ENCODE results near the gene RPGRIP1.
"Not testable (repeated sequence)": the region's sequence is repeated elsewhere in the genome, so short reads cannot be mapped to it uniquely, and the experiment has no call there.

The RPGRIP1 gene

DNA sequence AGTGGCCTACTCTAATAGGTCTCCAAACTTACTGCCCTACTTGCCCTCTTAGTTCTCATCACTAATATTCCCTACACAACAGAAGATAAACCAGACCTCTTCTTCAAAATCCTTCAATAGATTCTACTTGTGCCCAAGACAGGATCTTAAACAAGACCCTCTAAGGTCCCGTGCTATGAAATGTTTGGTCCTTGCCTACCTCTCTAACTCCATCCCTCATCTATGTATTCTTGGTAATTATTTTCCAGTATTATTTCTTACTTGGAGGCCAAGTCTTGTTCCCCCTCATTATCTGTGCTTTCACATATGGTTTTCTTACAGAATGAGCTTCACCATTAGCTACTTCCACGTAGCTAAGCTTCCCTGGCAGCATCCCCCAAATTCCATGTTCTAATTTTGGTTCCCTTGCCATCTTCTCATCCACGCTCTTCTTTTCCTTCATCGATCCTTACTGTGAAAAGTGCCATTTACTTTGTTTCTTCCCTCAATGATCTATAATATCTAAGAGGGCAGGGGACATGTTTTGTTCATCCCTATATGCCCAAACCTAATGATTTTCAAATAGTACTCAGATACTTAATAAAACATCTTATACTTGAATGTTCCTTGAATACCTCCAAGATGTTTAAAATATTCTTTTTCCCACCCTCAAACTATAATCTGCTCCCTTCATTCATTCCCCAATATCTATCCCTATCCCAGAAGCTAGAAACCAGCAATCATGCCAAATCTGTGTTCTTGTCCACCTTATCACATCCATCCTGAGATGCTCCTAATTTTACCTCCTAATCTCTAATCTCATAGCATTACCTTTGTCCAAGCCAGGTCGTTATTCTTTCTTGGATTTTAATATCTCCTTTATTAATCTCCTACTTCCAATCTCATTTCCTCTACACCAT, 20.7 kb upstream of the RPGRIP1 start:
- DNase-seq: no peak

DNA sequence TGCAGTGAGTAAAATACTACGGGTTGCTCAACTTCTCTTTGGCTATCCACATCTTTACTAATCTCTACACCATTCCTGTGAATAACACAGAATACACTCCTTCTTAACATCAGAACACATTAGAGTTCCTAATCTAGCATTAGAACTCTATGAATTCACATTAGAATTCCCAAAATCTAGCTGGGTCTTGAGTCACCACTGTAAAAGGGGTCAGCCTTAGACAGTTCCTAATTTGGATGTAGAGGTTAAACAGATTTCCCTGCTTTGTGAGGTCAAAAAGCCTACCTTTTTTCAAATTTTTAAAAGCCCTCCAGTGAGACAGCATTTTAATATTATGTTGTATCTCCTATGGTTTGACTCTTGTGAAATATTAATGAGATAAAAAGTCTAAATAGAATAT, 18.1 kb upstream of the RPGRIP1 start:
- DNase-seq: no peak

DNA sequence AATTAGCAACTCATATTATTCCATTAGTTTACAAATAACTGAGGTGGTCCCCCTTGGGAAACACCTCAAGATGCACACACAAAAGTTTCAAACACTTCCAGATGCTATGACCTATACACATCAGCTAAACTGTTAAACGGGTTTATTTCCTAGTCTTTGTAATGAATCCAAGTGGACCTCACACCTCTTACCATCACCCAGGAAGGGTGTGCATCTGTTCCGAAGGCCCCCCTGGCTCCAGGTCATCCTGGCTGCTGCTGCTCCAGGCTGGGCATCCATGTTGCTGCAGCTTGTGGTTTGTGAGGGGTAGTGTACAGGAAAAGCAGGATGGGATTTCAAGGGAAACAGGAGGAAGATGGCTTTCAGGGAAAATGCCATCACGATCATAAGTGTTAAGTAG, 17.5 kb upstream of the RPGRIP1 start:
- DNase-seq: no peak

DNA sequence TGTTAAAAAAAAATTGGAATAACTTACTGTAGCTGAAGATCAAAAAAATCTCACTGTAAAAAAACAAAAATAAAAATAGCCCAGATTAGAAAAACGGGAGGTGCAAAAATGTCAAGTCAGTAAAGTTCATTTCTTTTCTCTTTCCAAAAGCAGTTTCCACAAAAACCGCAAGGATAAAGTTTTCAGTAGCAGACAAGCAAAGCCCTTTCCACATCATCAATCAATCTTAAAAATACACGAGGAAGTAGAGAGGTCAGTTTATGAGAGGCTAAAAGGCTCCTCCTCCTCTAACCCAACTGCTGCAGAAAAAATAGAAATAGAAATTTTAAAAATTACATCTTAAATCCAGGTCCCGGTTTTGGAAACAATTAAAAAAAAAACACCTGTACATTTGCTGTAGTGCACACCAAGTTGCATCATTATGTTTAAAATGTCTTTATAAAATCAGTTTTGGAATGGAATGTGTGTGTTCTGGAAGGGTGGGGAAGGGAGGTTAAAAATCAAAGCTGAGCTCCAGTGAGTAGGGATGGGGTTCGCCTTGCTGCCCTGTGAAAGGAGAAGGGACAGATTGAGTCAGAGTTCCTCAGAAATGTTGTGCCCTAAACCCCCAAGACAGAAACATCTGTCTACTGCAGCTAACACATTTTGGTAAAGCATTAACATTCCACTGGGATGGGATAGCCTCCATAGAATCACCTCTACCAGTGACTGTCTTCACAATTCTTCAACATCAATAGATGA, 16.4 kb upstream of the RPGRIP1 start:
- DNase-seq: no peak

DNA sequence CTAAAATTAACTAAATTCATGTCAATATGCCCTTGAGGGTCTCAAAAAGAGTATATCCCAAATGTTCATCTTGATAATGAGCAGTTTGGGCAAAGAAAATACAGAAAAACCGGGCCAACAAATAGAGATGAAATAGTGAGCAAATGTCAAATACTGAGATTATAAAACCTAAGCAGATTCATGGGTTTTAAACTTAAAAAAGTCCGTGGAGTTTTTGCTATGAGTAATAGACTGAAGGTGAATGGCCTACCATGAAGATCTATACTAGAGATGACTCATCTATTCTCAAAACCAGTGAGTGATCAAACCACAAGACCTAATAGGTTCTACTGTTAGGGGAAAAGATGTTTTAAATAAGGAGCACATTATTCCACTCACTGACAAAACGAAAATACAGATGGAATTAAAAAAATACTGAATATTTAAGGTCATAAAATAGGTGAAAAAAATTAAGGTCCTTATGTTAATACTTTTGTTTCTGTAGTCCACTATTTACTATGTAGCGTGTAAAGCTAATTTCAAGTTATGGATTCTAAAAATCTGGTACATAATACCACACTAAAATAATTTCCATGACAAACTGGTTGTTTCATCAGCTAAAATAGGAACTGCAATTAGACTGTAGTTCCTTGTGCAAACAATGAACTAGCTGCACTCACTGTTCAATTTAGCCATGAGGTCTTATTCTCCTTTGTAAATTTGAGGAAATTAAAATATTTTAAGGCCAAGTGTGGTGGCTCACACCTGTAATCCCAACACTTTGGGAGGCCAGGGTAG, 15.7 kb upstream of the RPGRIP1 start:
- DNase-seq: no peak

DNA sequence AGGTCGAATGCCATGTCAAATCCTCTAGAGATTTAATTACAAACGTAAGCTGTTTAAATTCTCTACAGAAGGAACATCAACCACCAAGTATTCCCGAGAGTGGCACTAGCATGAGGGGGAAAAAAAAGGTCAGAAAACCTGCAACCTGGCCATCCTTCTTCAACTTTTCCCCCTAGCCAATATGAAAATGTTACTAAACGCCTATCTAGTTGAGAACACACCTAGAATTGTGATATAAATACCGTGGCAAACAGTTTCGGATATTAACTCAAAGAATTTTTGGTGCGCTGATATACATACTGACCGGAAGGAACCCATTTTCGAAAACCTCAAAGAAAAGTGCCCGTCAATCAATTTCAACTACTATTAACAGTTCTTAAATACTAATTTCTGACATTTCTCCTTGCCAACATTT, 12.4 kb upstream of the RPGRIP1 start:
- no peak for DNase-seq

DNA sequence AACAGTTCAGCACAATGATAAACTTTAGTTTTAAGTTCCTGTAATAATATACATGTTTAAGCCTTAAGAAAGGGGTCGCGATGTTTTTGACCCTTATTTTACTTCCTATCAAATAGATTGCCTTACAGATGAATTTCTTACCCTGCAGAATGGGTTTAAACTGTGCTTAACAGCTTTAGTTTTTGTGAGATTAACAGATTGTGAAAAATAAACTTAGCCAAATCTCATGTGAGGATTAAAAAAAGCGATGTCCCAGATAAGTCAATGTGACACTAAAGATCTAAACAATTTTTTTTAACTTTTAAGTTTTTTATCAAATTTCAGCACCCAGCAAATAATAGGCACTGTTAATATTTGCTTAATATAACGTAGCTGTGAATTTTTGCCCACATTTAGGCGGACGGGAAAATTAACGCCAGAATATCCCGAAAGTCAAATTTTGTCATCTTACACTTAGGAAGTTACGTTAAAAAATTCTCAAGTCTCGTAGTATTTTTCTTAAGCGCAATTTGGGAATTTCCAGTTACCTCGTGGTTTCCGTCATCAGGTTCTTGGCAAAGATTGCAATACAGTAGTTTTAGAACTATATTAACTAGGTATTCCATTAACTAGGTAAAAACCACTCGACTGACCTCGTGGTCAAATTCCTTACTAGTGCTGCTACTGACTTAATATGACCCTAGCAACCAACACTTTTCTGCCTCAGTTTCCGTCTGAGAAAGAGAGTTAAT, 11.8 kb upstream of the RPGRIP1 start:
- DNase-seq: no peak

DNA sequence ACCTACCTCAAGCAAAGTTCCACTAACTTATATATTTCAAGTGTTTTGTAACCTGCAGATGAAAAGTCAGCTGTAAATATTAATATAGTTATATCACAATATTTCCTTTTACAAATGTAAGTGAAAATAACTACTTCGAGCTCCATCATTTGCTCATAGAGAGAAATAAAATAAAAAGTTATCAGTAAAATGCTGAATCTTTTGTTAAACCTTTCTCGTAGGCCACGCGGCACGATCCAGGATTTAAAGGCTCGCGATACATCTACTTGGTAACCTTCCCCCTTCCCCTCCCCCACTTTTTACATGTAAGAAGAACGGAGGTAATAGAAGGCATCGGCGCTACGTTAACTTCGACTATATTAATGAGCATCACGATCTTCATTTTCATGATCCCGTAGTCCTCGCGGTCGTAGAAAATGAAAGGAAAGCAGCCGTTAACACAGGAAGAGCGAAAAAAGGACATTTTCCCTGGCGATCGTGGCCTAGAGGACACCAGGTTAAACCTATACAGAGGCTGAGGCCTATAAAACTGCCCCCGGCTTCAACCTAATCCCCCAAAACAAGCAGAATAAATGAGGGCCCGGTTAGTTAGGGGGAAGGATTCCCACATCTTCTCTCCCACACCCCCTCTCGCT, 11.1 kb upstream of the RPGRIP1 start:
- DNase-seq: no peak

DNA sequence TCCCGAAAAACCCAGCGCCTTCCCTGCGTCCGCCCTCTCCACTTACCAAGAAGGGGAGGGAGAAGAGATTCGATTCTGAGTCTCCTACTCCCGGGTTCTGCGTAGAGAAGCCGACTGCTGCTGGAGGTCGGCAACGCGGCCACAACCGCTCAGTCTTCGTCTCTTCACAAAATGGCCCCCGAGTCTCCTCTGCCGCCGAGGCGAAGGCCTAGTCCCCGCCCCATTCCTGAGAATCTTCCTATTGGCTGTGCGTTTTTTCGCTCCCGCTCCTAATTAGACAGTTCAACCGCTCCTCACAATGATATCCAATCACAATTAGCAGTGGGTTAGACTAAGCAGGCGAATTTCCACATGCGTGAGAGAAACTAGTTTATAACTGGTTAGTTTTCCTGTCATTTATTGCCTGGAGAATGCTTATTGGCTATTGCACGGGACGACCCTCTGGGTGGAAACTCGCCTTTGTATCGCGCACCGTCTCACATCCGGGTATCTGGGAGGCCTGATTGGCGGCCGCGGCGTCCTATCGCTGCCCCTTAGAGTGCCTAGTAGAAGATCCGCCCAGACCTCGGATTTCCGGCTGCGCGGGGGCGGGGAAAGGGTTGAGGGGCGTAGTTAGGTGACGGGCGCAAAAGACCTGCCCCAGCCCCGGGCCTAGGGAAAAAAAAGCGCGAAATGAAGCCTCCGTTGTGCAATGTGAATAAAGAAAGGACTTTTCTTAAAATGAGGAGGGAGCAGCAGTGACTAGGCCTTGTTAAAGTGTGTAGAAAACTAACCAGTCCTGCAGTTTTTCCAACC, 10.4 kb upstream of the RPGRIP1 start, which contains the start of gene HNRNPC:
TSS of gene HNRNPC (minus strand) at position 191 of the 795 bp plus-strand sequence. CDS start 35,249 bp downstream, outside the sequence.
- peak; percentile 97 for DNase-seq

DNA sequence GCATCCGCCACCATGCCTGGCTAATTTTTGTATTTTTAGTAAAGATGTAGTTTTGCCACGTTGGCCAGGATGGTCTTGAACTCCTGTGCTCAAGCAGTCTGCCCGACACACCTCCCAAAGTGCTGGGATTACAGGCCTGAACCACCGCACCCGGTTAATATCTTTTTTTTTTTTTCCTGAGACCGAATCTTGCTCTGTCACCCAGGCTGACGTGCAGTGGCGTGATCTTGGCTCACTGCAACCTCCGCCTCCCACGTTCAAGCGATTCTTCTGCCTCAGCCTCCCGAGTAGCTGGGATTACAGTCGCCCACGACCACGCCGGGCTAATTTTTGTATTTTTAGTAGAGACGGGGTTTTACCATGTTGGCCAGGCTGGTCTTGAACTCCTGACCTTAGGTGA, 7.2 kb upstream of the RPGRIP1 start:
- not testable (repeated sequence) for DNase-seq

DNA sequence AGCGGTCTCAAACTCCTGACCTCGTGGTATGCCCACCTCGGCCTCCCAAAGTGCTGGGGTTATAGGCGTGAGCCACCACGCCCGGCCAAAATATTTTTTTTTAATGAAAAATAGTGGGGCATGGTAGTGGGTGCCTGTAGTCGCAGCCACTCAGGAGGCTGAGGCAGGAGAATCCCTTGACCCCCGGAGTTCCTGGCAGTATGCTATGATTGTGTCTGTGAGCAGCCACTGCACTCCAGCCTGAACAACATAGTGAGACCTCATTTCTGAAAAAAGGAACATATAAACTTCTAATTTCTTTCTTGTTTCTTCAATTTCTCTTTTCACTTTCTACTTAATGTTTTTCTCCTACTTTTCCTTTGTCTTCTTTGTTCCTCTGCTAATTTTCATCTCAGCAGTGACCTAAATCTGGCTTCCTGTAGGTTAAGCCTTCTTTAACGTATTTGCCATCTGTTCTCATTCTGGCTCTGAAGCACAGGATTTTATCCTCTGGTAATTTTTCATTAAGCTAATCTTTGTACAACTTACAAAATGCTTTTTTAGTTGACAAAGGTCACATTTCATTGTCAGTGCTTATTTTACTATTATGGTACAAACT, 4.5 kb upstream of the RPGRIP1 start:
- no peak for DNase-seq

DNA sequence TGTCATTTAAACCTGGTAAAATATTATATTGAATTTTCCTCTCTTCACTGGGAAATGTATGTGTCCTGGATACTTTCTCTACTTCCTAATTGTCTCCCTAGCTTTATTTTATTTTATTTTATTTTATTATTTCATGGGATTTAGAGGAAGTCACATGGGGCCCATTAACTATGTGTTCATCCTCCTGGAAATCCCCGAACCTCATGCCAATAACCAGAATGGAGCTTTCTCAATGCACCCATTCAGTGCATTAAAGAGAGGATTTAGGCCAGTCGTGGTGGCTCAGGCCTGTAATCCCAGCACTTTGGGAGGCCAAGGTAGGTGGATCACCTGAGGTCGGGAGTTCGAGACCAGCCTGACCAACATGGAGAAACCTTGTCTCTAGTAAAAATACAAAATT, 1.3 kb upstream of the RPGRIP1 start:
- no peak for DNase-seq

DNA sequence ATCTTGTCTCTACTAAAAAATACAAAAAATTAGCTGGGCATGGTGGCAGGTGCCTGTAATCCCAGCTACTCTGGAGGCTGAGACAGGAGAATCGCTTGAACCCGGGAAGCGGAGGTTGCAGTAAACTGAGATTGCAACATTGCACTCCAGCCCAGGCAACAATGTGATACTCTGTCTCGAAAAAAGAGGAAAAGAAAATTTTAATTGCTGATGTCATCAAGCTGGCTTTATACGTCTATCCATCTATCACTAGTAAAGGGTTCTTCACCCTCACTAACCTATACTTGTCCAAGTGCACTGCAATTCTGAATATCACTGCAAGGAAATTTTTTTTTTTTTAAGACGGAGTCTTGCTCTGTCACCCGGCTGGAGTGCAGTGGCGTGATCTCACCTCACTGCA, 2.0 kb downstream of the RPGRIP1 start:
- not testable (repeated sequence) for DNase-seq

DNA sequence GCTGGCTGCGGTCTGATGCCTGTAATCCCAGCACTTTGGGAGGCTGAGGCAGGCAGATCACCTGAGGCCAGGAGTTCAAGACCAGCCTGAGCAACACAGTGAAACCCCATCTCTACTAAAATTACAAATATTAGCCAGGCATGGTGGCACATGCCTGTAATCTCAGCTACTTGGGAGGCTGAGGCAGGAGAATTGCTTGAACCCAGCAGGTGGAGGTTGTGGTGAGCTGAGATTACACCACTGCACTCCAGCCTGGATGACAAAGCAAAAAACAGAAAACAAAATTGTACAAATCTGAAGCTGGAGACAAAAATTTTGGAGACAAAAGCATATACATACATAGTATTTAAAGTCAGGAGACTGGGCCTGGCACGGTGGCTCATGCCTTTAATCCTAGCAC, 6.6 kb downstream of the RPGRIP1 start:
- DNase-seq: not testable (repeated sequence)

DNA sequence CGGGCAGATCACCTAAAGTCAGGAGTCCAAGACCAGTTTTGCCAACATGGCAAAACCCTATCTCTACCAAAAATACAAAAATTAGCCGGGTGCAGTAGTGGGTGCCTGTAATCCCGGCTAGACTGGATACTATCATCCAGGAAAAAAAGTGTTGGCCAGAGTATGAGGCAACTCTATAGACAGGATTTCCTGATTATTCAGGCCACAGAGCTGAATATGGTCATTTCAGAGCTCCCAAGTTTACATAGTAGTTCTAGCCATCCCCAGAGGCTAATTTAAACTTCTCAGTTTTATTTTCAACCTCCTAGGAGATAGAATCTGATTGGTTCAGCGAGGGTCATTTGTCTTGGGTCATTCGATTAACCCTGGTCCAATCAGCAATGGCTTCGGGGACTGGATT, 7.3 kb downstream of the RPGRIP1 start:
- DNase-seq: no peak

DNA sequence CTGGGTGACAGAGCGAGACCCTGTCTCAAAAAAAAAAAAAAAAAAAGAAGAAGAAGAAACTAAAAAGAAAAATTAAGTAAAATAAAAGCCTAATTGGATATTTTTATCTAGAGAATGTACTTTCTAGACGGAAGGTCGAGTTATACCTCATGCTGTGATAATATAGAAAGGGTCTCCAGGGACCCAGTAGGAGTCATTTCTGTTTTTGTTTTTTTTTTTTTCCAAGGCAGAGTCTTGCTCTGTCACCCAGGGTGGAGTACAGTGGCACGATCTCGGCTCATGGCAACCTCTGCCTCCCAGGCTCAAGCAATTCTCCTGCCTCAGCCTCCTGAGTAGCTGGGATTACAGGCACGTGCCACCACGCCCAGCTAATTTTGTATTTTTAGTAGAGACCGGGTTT, 14.1 kb downstream of the RPGRIP1 start:
- DNase-seq: not testable (repeated sequence)

DNA sequence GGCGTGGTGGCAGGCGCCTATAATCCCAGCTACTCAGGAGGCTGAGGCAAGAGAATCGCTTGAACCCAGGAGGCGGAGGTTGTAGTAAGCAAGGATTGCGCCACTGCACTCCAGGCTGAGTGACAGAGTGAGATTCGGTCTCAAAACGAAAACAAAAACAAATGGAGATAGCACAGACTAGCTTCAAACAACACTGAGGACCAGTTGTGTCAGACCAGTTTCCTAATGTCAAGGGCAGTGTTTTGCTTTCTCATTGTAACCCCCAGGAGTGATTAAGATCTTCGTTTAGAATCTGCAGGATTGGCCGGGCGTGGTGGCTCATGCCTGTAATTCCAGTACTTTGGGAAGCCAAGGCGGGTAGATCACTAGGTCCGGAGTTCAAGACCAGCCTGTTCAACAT, 18.5 kb downstream of the RPGRIP1 start:
- no peak for DNase-seq

DNA sequence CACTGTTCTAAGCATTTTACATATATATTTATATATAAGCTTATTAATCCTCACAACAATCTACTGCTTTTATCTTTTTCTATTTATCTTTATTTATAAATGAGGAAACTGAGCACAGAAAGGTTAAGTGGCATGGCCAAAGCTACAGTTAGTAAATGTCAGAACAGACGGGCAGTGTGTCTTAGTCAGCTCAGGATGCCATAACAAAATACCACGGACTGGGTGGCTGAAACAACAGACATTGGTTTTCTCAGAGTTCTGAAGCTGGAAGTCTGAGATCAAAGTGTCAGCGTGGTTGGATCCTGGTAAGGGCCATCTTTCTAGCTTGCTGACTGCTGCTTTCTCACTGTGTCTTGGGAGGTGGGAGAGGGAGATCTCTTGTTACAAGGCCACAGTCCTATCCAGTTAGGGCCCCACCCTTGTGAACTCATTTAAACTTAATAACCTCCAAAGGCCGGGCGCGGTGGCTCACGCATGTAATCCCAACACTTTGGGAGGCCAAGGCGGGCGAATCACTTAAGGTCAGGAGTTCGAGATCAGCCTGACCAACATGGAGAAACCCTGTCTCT, 19.8 kb downstream of the RPGRIP1 start:
- no peak for DNase-seq

DNA sequence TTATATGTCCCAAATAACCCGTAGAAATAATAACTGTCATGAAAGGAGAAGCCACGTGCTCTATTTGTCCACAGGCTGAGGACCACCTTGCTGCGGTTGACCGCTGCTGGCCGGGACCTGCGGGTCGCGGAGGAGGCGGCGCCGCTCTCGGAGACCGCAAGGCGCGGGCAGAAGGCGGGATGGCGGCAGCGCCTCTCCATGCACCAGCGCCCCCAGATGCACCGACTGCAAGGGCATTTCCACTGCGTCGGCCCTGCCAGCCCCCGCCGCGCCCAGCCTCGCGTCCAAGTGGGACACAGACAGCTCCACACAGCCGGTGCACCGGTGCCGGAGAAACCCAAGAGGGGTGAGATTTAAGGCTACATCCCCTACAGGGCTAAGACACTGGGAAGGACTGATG, 21.0 kb downstream of the RPGRIP1 start:
- no peak for DNase-seq
